MM.1S (cell line): ENCODE data around the gene RAMP3.

Experiments used
- DNase-seq: peaks from one replicate; pipeline ENCODE4 v3.0.0-alpha.2; 2015
- H2AFZ ChIP-seq: fragments of 300-600 bp; sonication (generic); 2 replicates; pipeline ENCODE4 v1.6.0; 2016; ENCODE audit warnings: antibody characterized with exemption, low read length
- H3F3A ChIP-seq: fragments of 300-600 bp; sonication (generic); 2 replicates; pipeline ENCODE4 v1.6.1; 2016; ENCODE audit warnings: mild to moderate bottlenecking, antibody characterized with exemption, low read length, moderate library complexity, mixed read lengths; ENCODE audit not compliant: insufficient read depth
- H3K27ac ChIP-seq: fragments of 300-600 bp; sonication (generic); 2 replicates; pipeline ENCODE4 v1.5.1; 2016; ENCODE audit warnings: mild to moderate bottlenecking, low read length
- H3K27me3 ChIP-seq: fragments of 300-600 bp; sonication (generic); replicated peaks from 2 replicates; pipeline ENCODE4 v1.6.0; 2016; ENCODE audit warnings: low read length; ENCODE audit not compliant: insufficient read depth
- H3K36me3 ChIP-seq: fragments of 300-600 bp; sonication (generic); replicated peaks from 2 replicates; pipeline ENCODE4 v1.6.1; 2016; ENCODE audit warnings: mild to moderate bottlenecking, low read length, mixed read lengths; ENCODE audit not compliant: insufficient read depth
- H3K4me1 ChIP-seq: fragments of 300-600 bp; sonication (generic); 2 replicates; pipeline ENCODE4 v1.6.1; 2016; ENCODE audit warnings: low read length, mixed read lengths
- H3K4me2 ChIP-seq: fragments of 300-600 bp; sonication (generic); 2 replicates; pipeline ENCODE4 v1.6.0; 2016; ENCODE audit warnings: low read depth, low read length
- H3K4me3 ChIP-seq: fragments of 300-600 bp; sonication (generic); 2 replicates; pipeline ENCODE4 v1.5.1; 2016; ENCODE audit warnings: low read length, mixed read lengths
- H3K79me2 ChIP-seq: fragments of 300-600 bp; sonication (generic); 2 replicates; pipeline ENCODE4 v1.6.1; 2016; ENCODE audit warnings: mixed run types, low read length, mixed read lengths
- H3K9ac ChIP-seq: fragments of 300-600 bp; sonication (generic); 2 replicates; pipeline ENCODE4 v1.6.1; 2016; ENCODE audit warnings: low read length, mixed read lengths
- H3K9me2 ChIP-seq: fragments of 300-600 bp; sonication (generic); replicated peaks from 2 replicates; pipeline ENCODE4 v1.6.1; 2016; ENCODE audit warnings: mild to moderate bottlenecking, low read length, mixed read lengths; ENCODE audit not compliant: insufficient read depth
- H3K9me3 ChIP-seq: fragments of 300-600 bp; sonication (generic); replicated peaks from 2 replicates; pipeline ENCODE4 v1.6.1; 2016; ENCODE audit warnings: mild to moderate bottlenecking, low read length, mixed read lengths; ENCODE audit not compliant: insufficient read depth
- H4K20me1 ChIP-seq: fragments of 300-600 bp; sonication (generic); 2 replicates; pipeline ENCODE4 v1.6.1; 2016; ENCODE audit warnings: mild to moderate bottlenecking, low read length, moderate library complexity, mixed read lengths; ENCODE audit not compliant: insufficient read depth
- CTCF ChIP-seq: fragments of 300-600 bp; sonication (generic); IDR thresholded peaks from 2 replicates; pipeline ENCODE4 v1.5.1; 2016; ENCODE audit warnings: antibody characterized with exemption, low read length, mixed read lengths
- EZH2 ChIP-seq: fragments of 300-600 bp; sonication (generic); optimal IDR thresholded peaks from 2 replicates; pipeline ENCODE3; 2017; ENCODE audit warnings: low read depth, mild to moderate bottlenecking, antibody characterized with exemption, low read length, mixed read lengths
- EZH2phosphoT487 ChIP-seq: fragments of 300-600 bp; sonication (generic); IDR thresholded peaks from 2 replicates; pipeline ENCODE4 v1.6.1; 2018; ENCODE audit warnings: antibody characterized with exemption, low read length

RAMP3 gene

GRCh38 chr7:45117582-45117981 is 40.0 kb upstream of the RAMP3 start:
- Histone ChIP-seq H3K4me2 (no peak overlapping the region), H3K36me3 (no peaks in the 10 kb centered on the region), H3K4me3 (no peak overlapping the region), H3K27me3 (no peaks in the 10 kb centered on the region), H3K9ac (no peak overlapping the region), H4K20me1 (no peaks in the 10 kb centered on the region), H3F3A (0 out of 2 replicates have a peak, but pooled peaks cover under 1% of the 10 kb centered on the region), H3K27ac (no peak overlapping the region), H2AFZ (no peak overlapping the region), H3K9me2 (no peaks in the 10 kb centered on the region), H3K9me3 (no peaks in the 10 kb centered on the region), H3K79me2 (no peaks in the 10 kb centered on the region), H3K4me1 (no peaks in the 10 kb centered on the region)
- no peak for DNase-seq
- TF ChIP-seq CTCF (no peak), EZH2 (no peak), EZH2phosphoT487 (no peak)

- no peak for TF ChIP-seq EZH2
- TF ChIP-seq EZH2phosphoT487, result no peak
- no peak for TF ChIP-seq CTCF
- Histone ChIP-seq H3K9me3 (no peaks in the 10 kb centered on the region), H3K4me2 (no peak overlapping the region)
Observed at GRCh38 chr7:45118292-45118691, 39.3 kb upstream of the RAMP3 start.

GRCh38 chr7:45118889-45119331 is 38.7 kb upstream of the RAMP3 start:
- no peaks in the 10 kb centered on the region for H4K20me1 ChIP-seq
- no peaks in the 10 kb centered on the region for H3K79me2 ChIP-seq
- no peaks in the 10 kb centered on the region for H3K9me2 ChIP-seq
- no peak overlapping the region for H3K4me3 ChIP-seq
- no peaks in the 10 kb centered on the region for H3K36me3 ChIP-seq
- no peaks in the 10 kb centered on the region for H3K9me3 ChIP-seq
- no peak overlapping the region for H2AFZ ChIP-seq
- H3K27me3 ChIP-seq, result no peaks in the 10 kb centered on the region
- no peak overlapping the region for H3K9ac ChIP-seq
- H3K27ac ChIP-seq, result no peak overlapping the region
- peaks cover 7% of the 10 kb centered on the region for H3K4me1 ChIP-seq
- H3F3A ChIP-seq, result no peaks in the 10 kb centered on the region
- no peak for TF ChIP-seq CTCF
- no peak for TF ChIP-seq EZH2
- TF ChIP-seq EZH2phosphoT487, result no peak
- no peak for DNase-seq
- H3K4me2 ChIP-seq, result no peak overlapping the region

More at GRCh38 chr7:45118292-45118691, 39.3 kb upstream of the RAMP3 start:
- Histone ChIP-seq H4K20me1 (no peaks in the 10 kb centered on the region), H3K27ac (no peak overlapping the region), H3K9me2 (no peaks in the 10 kb centered on the region), H3K4me1 (peaks cover 3% of the 10 kb centered on the region), H3K79me2 (no peaks in the 10 kb centered on the region), H3K27me3 (no peaks in the 10 kb centered on the region), H3K36me3 (no peaks in the 10 kb centered on the region), H3K9ac (no peak overlapping the region), H3F3A (no peaks in the 10 kb centered on the region), H2AFZ (no peak overlapping the region), H3K4me3 (no peak overlapping the region)
- DNase-seq, result no peak
